Activated T-cell treated with anti-CD3 and anti-CD28 coated beads for 1 hour (primary cell): Measurements from ENCODE around the gene PLXNB1.
"Not testable (repeated sequence)": the region's sequence is repeated elsewhere in the genome, so short reads cannot be mapped to it uniquely, and the experiment has no call there.

ENCODE experiments used
- DNase-seq: peaks from one replicate; pipeline ENCODE4 v3.0.0-alpha.2; 2020; ENCODE audit warnings: low read depth

The PLXNB1 gene

GRCh38 chr3:48429960-48430707 is at the start of gene PLXNB1:
TSS of gene PLXNB1 (minus strand) at chr3:48430086. CDS start at chr3:48424611, 5,475 bp downstream.
- DNase-seq, result no peak

GRCh38 chr3:48478626-48479555 is 49.0 kb upstream of the PLXNB1 start:
- DNase-seq, result no peak

DNA sequence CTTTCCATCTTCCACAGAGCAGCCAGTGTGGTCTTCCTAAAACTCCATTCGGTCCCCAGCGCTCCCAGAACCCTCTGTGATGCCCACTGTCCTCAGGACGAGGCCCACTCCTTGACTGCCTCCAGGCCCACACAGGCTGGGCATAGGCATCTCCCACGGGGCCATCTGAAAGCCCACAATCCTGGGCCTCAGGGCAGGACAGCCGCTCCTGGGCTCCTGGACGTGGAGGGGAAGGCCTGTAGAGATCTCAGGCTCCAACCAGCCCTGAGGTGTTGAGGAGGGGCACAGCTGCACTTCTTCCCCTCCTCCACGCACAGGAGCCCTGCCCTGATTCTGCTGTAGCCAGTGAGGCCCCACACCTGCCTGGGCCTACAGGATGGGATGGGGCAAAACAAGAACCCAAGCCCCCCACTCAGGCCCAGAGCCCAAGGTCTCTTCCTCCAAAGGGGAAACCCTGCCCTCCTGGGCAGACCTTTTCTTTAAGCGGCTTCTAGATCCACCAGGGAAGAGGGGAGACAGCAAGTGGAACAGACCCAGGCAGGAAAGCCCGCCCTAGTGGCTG is 48.2 kb upstream of the PLXNB1 start:
- DNase-seq, result no peak

DNA sequence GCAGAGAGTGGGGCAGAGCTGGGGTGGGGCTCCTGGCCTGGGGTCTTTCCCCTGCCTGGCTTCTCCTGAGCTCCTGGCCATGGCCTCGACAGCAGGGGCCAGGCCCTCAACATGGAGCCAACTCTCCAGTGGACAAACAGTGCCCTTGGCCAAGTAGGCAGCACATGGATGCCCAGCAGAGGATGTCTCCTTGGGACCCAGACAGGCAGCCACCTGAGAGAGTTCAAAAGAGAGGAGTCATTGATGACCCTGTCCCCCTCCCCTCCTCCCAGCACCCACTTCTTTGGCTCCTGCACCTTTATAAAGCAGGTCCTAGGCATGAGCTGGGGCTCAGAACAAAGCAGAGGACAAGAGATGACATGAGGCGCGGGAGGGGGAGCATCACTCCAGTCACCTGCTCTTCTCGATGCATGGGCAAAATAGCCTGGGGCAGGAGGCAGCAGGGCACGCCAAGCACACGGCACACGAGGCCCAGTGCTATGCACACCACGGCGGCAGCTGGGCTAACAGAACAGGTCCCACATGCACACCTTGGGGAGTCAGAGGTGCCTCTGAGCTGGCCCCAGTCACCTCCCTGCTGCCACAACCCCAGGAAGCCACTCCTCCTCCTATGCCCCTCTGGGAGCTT is 46.7 kb upstream of the PLXNB1 start:
- DNase-seq, result no peak

GRCh38 chr3:48475188-48475587 is 45.3 kb upstream of the PLXNB1 start:
- no peak for DNase-seq

GRCh38 chr3:48474619-48475018 is 44.7 kb upstream of the PLXNB1 start:
- DNase-seq, result no peak

DNA sequence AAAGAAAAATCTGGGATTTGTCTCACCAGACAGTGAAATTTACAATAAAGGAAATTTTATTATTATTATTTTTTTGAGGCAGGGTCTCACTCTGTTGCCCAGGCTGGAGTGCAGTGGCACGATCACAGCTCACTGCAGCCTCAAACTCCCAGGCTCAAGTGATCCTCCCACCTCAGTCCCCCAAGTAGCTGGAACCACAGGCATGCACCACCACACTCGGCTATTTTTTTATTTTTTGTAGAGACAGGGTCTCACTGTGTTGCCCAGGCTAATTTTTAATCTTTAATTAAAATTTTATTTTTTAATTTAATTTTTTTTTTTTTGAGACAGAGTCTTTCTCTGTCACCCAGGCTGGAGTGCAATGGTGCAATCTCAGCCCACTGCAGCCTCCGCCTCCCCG is 44.1 kb upstream of the PLXNB1 start:
- DNase-seq, result not testable (repeated sequence)

- no peak for DNase-seq
These were observed 43.7 kb upstream of the PLXNB1 start for GRCh38 chr3:48473617-48473952.

- peak; percentile 94 for DNase-seq
These were observed 43.2 kb upstream of the PLXNB1 start for GRCh38 chr3:48472923-48473616.

GRCh38 chr3:48472673-48472922 is 42.7 kb upstream of the PLXNB1 start:
- DNase-seq, result no peak

DNA sequence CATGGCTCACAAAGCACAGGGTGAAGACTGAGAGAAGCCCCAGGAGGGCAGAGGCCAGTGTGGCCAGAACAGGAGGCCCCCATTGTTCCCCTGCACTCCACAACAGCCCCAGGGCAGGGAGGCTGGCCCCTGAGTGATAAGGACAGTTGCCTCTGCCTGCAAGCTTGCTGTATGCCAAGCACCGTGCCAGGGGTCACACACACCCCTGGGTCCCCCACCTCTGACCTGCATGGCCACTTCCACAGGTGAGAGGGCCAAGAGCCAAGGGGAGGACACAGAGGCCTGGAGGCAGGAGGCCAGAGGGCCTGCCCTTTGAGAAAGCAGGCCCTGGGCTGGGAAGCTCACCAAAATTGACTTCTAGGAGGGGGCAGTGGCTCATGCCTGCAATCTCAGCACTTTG is 40.4 kb upstream of the PLXNB1 start:
- DNase-seq, result no peak

DNA sequence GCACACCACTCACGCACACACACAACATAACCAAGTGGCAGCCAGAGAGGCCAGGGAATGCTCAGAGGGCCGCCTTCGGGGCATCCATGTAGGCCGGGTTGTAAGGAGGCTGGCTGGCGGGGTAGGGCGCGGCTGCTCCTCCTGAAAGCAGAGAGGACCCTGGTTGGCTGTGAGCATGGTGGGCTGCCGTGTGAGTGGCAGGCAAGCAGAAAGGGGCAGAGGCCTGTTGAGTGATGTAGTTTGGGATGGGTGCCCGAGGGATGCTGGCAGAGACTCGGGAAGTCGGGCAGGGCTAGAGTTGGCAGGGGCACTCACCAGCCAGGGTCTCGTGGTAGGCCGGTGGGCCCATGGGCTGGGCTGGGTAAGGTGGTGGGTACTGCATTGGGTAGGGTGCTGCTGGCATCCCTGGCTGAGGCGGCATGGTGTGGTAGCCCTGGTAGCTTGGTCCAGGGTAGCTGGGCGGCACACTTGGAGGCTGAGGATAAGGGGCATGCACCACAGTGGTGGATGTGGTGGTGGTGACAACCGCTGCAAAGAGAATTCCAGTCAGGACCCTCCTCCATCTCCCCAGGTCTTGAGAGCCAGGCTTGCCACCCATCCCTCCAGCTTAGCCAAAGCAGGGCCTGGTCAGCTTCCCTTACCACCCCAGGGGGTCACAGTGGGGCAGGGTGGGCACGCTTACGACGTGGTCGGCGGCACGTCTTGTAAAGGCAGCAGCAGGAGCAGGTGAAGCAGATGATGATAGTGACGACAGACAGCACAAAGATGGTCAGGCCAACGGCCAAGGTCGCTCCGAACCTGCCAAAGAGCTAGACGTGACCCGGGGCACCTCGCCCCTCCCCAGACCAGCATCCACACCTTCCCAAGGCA is 39.4 kb upstream of the PLXNB1 start:
- no peak for DNase-seq

DNA sequence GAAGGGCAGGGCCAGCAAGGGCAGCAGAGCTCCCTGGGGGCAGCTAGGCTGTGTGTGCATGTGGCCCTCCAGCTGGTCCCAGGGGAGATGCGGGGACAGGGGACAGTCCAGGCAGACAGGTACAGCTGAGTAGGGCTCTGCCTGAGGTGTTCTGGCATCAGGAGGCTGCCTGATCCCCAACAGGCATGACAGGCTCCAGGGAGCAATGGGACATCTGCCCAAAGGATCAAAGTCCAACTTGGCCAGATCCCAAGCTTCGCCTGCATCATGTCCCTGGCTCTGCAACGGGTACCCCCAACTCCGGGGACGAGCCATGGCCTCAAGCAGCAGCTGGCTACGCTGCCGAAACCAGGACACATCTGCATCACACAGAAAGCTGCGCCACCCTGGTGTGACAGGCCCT is 38.4 kb upstream of the PLXNB1 start:
- no peak for DNase-seq

DNA sequence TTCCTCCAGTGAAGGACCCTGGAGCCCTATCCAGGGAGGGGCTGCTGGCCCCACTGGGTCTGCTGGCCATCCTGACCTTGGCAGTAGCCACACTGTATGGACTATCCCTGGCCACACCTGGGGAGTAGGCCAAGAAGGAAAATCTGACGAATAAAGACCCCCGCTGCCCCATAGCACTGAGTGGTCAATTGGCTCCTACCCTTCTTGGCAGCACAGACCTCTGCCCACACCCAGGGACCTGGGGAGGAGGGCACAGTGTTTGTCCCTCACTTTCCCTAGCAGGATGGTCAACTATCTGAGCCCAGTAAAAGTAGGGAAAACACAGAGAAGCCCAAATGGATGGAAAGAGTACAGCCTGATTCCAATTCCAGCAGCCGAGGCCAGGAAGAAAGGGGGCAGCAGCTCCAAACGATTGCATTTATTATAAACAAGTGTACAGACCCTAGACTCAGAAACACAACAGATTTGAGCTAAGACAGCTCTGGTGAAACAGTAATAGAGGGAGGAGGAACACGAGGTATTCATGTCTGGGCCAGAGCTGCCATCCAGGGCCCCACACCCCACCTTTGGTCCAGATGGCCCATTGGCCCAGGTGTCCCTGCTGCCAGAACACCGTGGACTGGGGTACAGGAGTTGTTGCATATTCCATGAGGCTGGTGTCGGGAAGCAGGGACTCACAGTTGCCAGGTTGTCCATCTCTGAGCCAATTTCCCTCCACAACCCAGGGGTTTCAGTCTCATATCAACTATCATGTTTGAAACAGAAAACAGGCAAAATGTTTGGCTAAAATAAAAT is 37.8 kb upstream of the PLXNB1 start:
- no peak for DNase-seq

DNA sequence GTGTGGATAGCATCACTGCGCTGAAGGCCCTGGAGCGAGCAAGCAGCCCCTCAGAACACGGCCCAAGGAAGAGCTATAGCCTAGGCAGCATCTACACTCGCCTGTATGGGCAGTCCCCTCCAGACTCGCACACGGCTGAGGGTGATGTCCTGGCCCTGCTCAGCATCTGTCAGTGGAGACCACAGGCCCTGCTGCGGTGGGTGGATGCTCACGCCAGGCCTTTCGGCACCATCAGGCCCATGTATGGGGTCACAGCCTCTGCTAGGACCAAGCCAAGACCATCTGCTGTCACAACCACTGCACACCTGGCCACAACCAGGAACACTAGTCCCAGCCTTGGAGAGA is 37.2 kb upstream of the PLXNB1 start:
- no peak for DNase-seq

GRCh38 chr3:48466386-48467109 is 36.7 kb upstream of the PLXNB1 start:
- DNase-seq, result no peak

- peak; percentile 68 for DNase-seq
These were observed 35.9 kb upstream of the PLXNB1 start for GRCh38 chr3:48465531-48466378.

DNA sequence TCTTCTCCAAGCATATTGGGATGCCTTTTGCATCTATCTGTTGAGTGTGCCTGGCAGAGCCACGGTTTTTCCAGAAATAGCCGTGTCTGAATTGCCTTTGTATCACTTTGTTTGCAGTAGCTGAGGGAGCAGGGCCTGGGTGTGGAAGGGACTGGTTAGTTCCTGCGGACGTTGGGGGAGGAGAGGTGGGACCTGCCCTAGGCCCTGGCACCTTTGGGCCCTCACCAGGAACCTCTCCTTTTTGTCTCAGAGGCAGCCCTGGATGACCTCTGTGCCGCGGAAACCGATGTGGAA is 35.3 kb upstream of the PLXNB1 start:
- DNase-seq, result no peak

GRCh38 chr3:48464713-48465221 is 34.9 kb upstream of the PLXNB1 start:
- DNase-seq, result no peak
